MCF 10A (cell line): ENCODE data around the gene CLCNKA. TPM values are rescaled to one million over a fixed set of nuclear protein-coding genes. Genes with fewer than 3 reads are reported as not detected.
"Not testable (repeated sequence)": the region's sequence is repeated elsewhere in the genome, so short reads cannot be mapped to it uniquely, and the experiment has no call there.

ENCODE experiments used
- BruUV-seq: library from RNA; stranded (reverse); fragments of 400-500 nt; replicated peaks from 2 replicates; lab custom pipeline; 2021; lab: Mats Ljungman, UMichigan
- CTCF ChIA-PET: fragments of 300-600 bp; sonication (Branson Sonifier 250); formaldehyde crosslinking; extraction: SDS; loops from one replicate; lab custom pipeline; 2021; ENCODE audit warnings: antibody characterized with exemption, inconsistent platforms; lab: Yijun Ruan, JAX
- POLR2A ChIA-PET: fragments of 300-600, 350-650 bp; sonication (Branson Sonifier 250); formaldehyde crosslinking; extraction: SDS; loops from one replicate; lab custom pipeline; 2020; ENCODE audit warnings: antibody characterized with exemption, inconsistent platforms; lab: Yijun Ruan, JAX
- DNase-seq: peaks from one replicate; pipeline ENCODE4 v3.0.0-alpha.2; 2018; ENCODE audit not compliant: unreplicated experiment
- H3K27ac Mint-ChIP-seq: one replicate; pipeline ENCODE4 v1.8.0; 2022; ENCODE audit warnings: mild to moderate bottlenecking, low read depth, mixed read lengths; ENCODE audit not compliant: unreplicated experiment
- H3K27me3 Mint-ChIP-seq: one replicate; pipeline ENCODE4 v1.8.0; 2022; ENCODE audit warnings: mixed read lengths; ENCODE audit not compliant: insufficient read depth, unreplicated experiment
- H3K36me3 Mint-ChIP-seq: one replicate; pipeline ENCODE4 v1.8.0; 2022; ENCODE audit warnings: mild to moderate bottlenecking, moderate library complexity, mixed read lengths; ENCODE audit not compliant: insufficient read depth, unreplicated experiment
- H3K4me1 Mint-ChIP-seq: one replicate; pipeline ENCODE4 v1.8.0; 2022; ENCODE audit warnings: mixed read lengths; ENCODE audit not compliant: insufficient read depth, unreplicated experiment
- H3K4me3 Mint-ChIP-seq: one replicate; pipeline ENCODE4 v1.8.0; 2022; ENCODE audit warnings: mild to moderate bottlenecking, moderate library complexity, mixed read lengths; ENCODE audit not compliant: unreplicated experiment
- H3K9me3 Mint-ChIP-seq: one replicate; pipeline ENCODE4 v1.8.0; 2022; ENCODE audit warnings: mixed read lengths; ENCODE audit not compliant: unreplicated experiment
- CTCF ChIP-seq: fragments of 200-600 bp; IDR thresholded peaks from one replicate; pipeline ENCODE4 v1.8.0; 2022; ENCODE audit warnings: antibody characterized with exemption, mild to moderate bottlenecking; ENCODE audit not compliant: unreplicated experiment
- intact Hi-C: fragments of 100-400 bp; cut with micrococcal nuclease; formaldehyde crosslinking; loops from 2 replicates; pipeline ENCODE4 v1.14.1; 2022
- total RNA-seq: library from RNA; stranded (reverse); gene quantifications from 2 replicates; pipeline ENCODE4 v1.2.3, GENCODE V29; 2022

The CLCNKA gene
- total RNA-seq, 1 experiment from 2014 or later, result not detected

GRCh38 chr1:16032388-16033102 is 10.7 kb downstream of the CLCNKA start:
- BruUV-seq, result no TSS peak
- H3K27ac Mint-ChIP-seq, result no peak overlapping the region
- POLR2A ChIA-PET, result no interaction called here
- H3K4me3 Mint-ChIP-seq, result no peak overlapping the region
- DNase-seq, result peak; percentile 88
- H3K27me3 Mint-ChIP-seq, result peaks cover 11% of the 10 kb centered on the region
- intact Hi-C loops, result loop anchor here (1.0 kb wide), 1 partner anchor 23 kb away; no protein-coding TSS in a partner anchor
- peaks cover 5% of the 10 kb centered on the region for H3K36me3 Mint-ChIP-seq
- H3K4me1 Mint-ChIP-seq, result no peaks in the 10 kb centered on the region
- peak; percentile 95 for TF ChIP-seq CTCF
- CTCF ChIA-PET, result interaction anchor here (0.6 to 2.2 kb wide), 9 partner anchors 12 to 213 kb away, joined by 3 to 8 read pairs (median 3); no protein-coding TSS in a partner anchor
- no peaks in the 10 kb centered on the region for H3K9me3 Mint-ChIP-seq

- POLR2A ChIA-PET, H3K4me3 Mint-ChIP-seq, H3K4me1 Mint-ChIP-seq, H3K36me3 Mint-ChIP-seq, H3K27me3 Mint-ChIP-seq, H3K9me3 Mint-ChIP-seq, BruUV-seq, DNase-seq, H3K27ac Mint-ChIP-seq: not testable (repeated sequence)
- intact Hi-C loops, result loop anchor here (1.0 kb wide), 1 partner anchor 24 kb away; no protein-coding TSS in a partner anchor
- CTCF ChIA-PET, result interaction anchor here (0.5 to 2.2 kb wide), 13 partner anchors 10 to 213 kb away, joined by 3 to 8 read pairs (median 3); partner anchors contain the start of gene HSPB7
These were observed 11.3 kb downstream of the CLCNKA start for GRCh38 chr1:16033103-16033632.

- CTCF ChIA-PET, H3K4me3 Mint-ChIP-seq, H3K4me1 Mint-ChIP-seq, H3K27ac Mint-ChIP-seq, DNase-seq, H3K36me3 Mint-ChIP-seq, H3K27me3 Mint-ChIP-seq, POLR2A ChIA-PET, BruUV-seq, H3K9me3 Mint-ChIP-seq, intact Hi-C loops: not testable (repeated sequence)
These were observed 14.6 kb downstream of the CLCNKA start for GRCh38 chr1:16036461-16036860.

- Mint-ChIP-seq H3K27me3 (peaks cover 14% of the 10 kb centered on the region), H3K4me1 (no peaks in the 10 kb centered on the region), H3K36me3 (no peaks in the 10 kb centered on the region), H3K9me3 (no peaks in the 10 kb centered on the region), H3K4me3 (no peak overlapping the region), H3K27ac (no peak overlapping the region)
- no peak for DNase-seq
- TF ChIP-seq CTCF, result no peak
- intact Hi-C loops, result no loop called here
- CTCF ChIA-PET, result interaction anchor here (0.6 to 1.0 kb wide), 5 partner anchors 17 to 422 kb away, joined by 3 to 4 read pairs (median 4); no protein-coding TSS in a partner anchor
- no TSS peak for BruUV-seq
- POLR2A ChIA-PET, result no interaction called here
These were observed 16.7 kb downstream of the CLCNKA start for GRCh38 chr1:16038620-16038912.

- CTCF ChIA-PET, POLR2A ChIA-PET, intact Hi-C loops, H3K27ac Mint-ChIP-seq, BruUV-seq, H3K4me1 Mint-ChIP-seq, H3K4me3 Mint-ChIP-seq, H3K9me3 Mint-ChIP-seq, H3K36me3 Mint-ChIP-seq, DNase-seq: not testable (repeated sequence)
- H3K27me3 Mint-ChIP-seq, result peaks cover 14% of the 10 kb centered on the region
These were observed 18.0 kb downstream of the CLCNKA start for GRCh38 chr1:16039871-16040270.
